ENCODE results near the gene HDAC7.

The HDAC7 gene

GRCh38 chr12:47791351-47791746, 28.4 kb downstream of the HDAC7 start:
- no peak for FAIRE-seq

GRCh38 chr12:47790676-47791350, 28.9 kb downstream of the HDAC7 start:
- FAIRE-seq: no peak

- no peak for FAIRE-seq
Observed at GRCh38 chr12:47789712-47790489, 29.8 kb downstream of the HDAC7 start.

GRCh38 chr12:47789141-47789540, 30.6 kb downstream of the HDAC7 start:
- FAIRE-seq: no peak

GRCh38 chr12:47787596-47788319, 31.9 kb downstream of the HDAC7 start:
- FAIRE-seq: no peak

- FAIRE-seq: no peak
Observed at GRCh38 chr12:47786662-47787280, 32.9 kb downstream of the HDAC7 start.

- no peak for FAIRE-seq
Observed at GRCh38 chr12:47785887-47786661, 33.6 kb downstream of the HDAC7 start.

GRCh38 chr12:47785036-47785886, 34.4 kb downstream of the HDAC7 start:
- FAIRE-seq: no peak

GRCh38 chr12:47783821-47784819, 35.6 kb downstream of the HDAC7 start:
- no peak for FAIRE-seq

GRCh38 chr12:47783024-47783755, 36.5 kb downstream of the HDAC7 start:
- no peak for FAIRE-seq

- no peak for FAIRE-seq
Observed at GRCh38 chr12:47782372-47782770, 37.3 kb downstream of the HDAC7 start.

- FAIRE-seq: no peak
Observed at GRCh38 chr12:47781479-47782371, 38.0 kb downstream of the HDAC7 start.

- no peak for FAIRE-seq
Observed at GRCh38 chr12:47779943-47780504, 39.7 kb downstream of the HDAC7 start.

- no peak for FAIRE-seq
Observed at GRCh38 chr12:47779301-47779942, 40.3 kb downstream of the HDAC7 start.

GRCh38 chr12:47778881-47779280, 40.8 kb downstream of the HDAC7 start:
- no peak for FAIRE-seq

- FAIRE-seq: no peak
Observed at GRCh38 chr12:47777741-47778558, 41.8 kb downstream of the HDAC7 start.

GRCh38 chr12:47777151-47777550, 42.6 kb downstream of the HDAC7 start:
- FAIRE-seq: no peak
